ENCODE measurements around the gene CYB5R3. TPM values are rescaled to one million over a fixed set of nuclear protein-coding genes. Genes with fewer than 3 reads are reported as not detected.
"Not testable (repeated sequence)": the region's sequence is repeated elsewhere in the genome, so short reads cannot be mapped to it uniquely, and the experiment has no call there.

The CYB5R3 gene
- total RNA-seq, 1 donor, result 84.3 TPM

DNA sequence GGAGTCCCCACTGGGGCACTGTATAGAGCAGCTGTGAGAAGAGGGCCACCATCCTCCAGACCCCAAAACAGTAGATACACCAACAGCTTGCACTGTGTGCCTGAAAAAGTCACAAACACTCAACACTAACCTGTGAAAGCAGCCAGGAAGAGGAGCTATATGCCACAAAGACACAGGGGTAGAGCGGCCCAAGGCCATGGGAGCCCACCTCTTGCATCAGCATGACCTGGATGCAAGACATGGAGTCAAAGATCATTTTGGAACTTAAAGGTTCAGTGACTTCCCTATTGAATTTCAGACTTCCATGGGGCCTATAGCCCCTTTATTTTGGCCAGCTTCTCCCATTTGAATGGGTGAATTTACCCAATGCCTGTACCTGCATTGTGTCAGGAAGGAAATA, 29.7 kb upstream of the CYB5R3 start:
- Histone ChIP-seq H3K27ac (ENCODE audit: low read depth, low read length) (no peak overlapping the region), H3K9me3 (ENCODE audit: low read depth, low read length) (peaks cover 3% of the 10 kb centered on the region), H4K20me1 (ENCODE audit: insufficient read depth, low read length) (no peaks in the 10 kb centered on the region), H3K79me2 (ENCODE audit: insufficient read depth, low read length) (no peaks in the 10 kb centered on the region), H2AFZ (ENCODE audit: low read length) (no peak overlapping the region), H3K36me3 (ENCODE audit: insufficient read depth, low read length) (no peaks in the 10 kb centered on the region), H3K4me1 (ENCODE audit: insufficient read depth, low read length) (peaks cover 35% of the 10 kb centered on the region), H3K4me3 (ENCODE audit: insufficient read depth, low read length) (no peak overlapping the region), H3K27me3 (ENCODE audit: insufficient read depth, low read length) (no peaks in the 10 kb centered on the region), H3K4me2 (ENCODE audit: insufficient read depth, low read length) (no peak overlapping the region)
- TF ChIP-seq, protein P1, sequence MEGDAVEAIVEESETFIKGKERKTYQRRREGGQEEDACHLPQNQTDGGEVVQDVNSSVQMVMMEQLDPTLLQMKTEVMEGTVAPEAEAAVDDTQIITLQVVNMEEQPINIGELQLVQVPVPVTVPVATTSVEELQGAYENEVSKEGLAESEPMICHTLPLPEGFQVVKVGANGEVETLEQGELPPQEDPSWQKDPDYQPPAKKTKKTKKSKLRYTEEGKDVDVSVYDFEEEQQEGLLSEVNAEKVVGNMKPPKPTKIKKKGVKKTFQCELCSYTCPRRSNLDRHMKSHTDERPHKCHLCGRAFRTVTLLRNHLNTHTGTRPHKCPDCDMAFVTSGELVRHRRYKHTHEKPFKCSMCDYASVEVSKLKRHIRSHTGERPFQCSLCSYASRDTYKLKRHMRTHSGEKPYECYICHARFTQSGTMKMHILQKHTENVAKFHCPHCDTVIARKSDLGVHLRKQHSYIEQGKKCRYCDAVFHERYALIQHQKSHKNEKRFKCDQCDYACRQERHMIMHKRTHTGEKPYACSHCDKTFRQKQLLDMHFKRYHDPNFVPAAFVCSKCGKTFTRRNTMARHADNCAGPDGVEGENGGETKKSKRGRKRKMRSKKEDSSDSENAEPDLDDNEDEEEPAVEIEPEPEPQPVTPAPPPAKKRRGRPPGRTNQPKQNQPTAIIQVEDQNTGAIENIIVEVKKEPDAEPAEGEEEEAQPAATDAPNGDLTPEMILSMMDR (IDR thresholded peaks at IDR 0.05; ENCODE audit: extremely low read depth, low read depth, low read length), result no peak
- no peak for DNase-seq (ENCODE audit: insufficient read length, low spot score, missing footprints)

DNA sequence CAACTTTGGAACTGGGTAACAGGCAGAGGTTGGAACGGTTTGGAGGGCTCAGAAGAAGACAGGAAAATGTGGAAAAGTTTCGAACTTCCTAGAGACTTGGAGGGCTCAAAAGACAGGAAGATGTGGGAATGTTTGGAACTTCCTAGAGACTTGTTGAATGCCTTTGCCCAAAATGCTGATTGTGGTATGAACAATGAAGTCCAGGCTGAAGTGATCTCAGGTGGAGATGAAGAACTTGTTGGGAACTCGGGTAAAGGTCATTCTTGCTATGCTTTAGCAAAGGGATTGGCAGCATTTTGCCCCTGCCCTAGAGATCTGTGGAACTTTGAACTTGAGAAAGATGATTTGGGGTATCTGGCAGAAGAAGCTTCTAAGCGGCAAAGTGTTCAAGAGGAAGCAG, 28.7 kb upstream of the CYB5R3 start:
- not testable (repeated sequence) for DNase-seq (ENCODE audit: insufficient read length, low spot score, missing footprints); H3K36me3 ChIP-seq (ENCODE audit: insufficient read depth, low read length); H2AFZ ChIP-seq (ENCODE audit: low read length); H3K27me3 ChIP-seq (ENCODE audit: insufficient read depth, low read length); H3K9me3 ChIP-seq (ENCODE audit: low read depth, low read length); H4K20me1 ChIP-seq (ENCODE audit: insufficient read depth, low read length); H3K4me2 ChIP-seq (ENCODE audit: insufficient read depth, low read length); H3K27ac ChIP-seq (ENCODE audit: low read depth, low read length); H3K4me3 ChIP-seq (ENCODE audit: insufficient read depth, low read length); H3K79me2 ChIP-seq (ENCODE audit: insufficient read depth, low read length)
- H3K4me1 ChIP-seq (ENCODE audit: insufficient read depth, low read length), result peaks cover 28% of the 10 kb centered on the region

DNA sequence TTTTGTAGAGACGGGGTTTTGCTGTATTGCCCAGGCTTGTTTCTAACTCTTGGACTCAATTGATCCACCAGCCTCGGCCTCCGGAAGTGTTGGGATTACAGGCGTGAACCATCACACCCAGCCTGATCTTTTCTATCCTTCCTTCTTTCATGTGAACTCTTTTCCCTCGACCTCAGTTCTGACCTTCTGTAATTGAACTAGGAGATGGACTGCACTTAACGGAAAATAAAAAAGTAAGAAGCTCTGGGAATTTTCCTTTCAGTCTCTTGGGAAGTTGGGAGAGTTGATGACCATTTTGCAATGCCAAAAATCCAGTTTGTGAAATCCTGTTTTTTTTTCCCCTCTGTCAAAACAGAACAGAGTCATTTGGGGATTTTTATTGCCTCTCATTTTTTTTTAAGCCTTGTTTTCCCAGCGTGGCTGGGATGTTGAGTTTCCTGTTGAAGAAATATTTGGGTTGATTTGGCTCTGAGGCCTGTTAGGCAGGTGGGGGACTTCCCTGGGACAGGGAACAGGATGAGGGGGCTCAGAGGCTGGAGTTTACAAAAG, 26.9 kb upstream of the CYB5R3 start:
- no peaks in the 10 kb centered on the region for H3K79me2 ChIP-seq (ENCODE audit: insufficient read depth, low read length)
- H2AFZ ChIP-seq (ENCODE audit: low read length), result no peak overlapping the region
- H4K20me1 ChIP-seq (ENCODE audit: insufficient read depth, low read length), result no peaks in the 10 kb centered on the region
- H3K9me3 ChIP-seq (ENCODE audit: low read depth, low read length), result peaks cover 3% of the 10 kb centered on the region
- H3K4me1 ChIP-seq (ENCODE audit: insufficient read depth, low read length), result peaks cover 27% of the 10 kb centered on the region
- peak overlapping the region; percentile 29 for H3K4me2 ChIP-seq (ENCODE audit: insufficient read depth, low read length)
- no peak overlapping the region for H3K4me3 ChIP-seq (ENCODE audit: insufficient read depth, low read length)
- peak overlapping the region; percentile 68 for H3K27ac ChIP-seq (ENCODE audit: low read depth, low read length)
- peak; percentile 90 for DNase-seq (ENCODE audit: insufficient read length, low spot score, missing footprints)
- TF ChIP-seq, protein P1 (IDR thresholded peaks at IDR 0.05; ENCODE audit: extremely low read depth, low read depth, low read length), result no peak
- H3K27me3 ChIP-seq (ENCODE audit: insufficient read depth, low read length), result no peaks in the 10 kb centered on the region
- no peaks in the 10 kb centered on the region for H3K36me3 ChIP-seq (ENCODE audit: insufficient read depth, low read length)

DNA sequence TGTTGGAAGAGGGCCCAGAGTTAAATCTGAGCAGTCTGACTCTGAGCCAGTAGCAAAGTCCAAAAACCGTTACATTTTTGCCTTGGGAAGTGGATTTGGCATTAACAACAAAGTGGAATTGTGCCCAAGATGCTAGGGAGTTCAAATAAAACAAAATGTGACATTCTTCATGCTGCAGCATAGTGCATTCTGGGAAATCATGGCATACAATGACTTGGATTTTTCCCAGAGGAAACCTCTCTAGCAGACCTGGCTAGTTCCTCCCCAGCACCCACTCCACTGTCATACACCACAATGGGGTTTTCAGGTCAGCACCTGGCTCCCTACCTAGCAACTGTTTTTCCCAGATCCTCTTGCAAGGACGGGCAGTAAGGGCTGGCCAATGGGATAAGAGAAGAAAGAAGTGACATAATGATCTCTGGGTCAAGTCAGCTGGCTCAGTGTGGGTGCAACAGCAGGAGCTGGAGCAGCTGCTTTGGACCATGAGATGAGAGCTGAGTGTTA, 24.8 kb upstream of the CYB5R3 start:
- DNase-seq (ENCODE audit: insufficient read length, low spot score, missing footprints), result peak; percentile 36
- TF ChIP-seq, protein P1 (IDR thresholded peaks at IDR 0.05; ENCODE audit: extremely low read depth, low read depth, low read length), result no peak
- Histone ChIP-seq H3K36me3 (ENCODE audit: insufficient read depth, low read length) (no peaks in the 10 kb centered on the region), H3K4me1 (ENCODE audit: insufficient read depth, low read length) (peaks cover 16% of the 10 kb centered on the region), H3K79me2 (ENCODE audit: insufficient read depth, low read length) (no peaks in the 10 kb centered on the region), H3K4me2 (ENCODE audit: insufficient read depth, low read length) (no peak overlapping the region), H4K20me1 (ENCODE audit: insufficient read depth, low read length) (no peaks in the 10 kb centered on the region), H2AFZ (ENCODE audit: low read length) (no peak overlapping the region), H3K27me3 (ENCODE audit: insufficient read depth, low read length) (no peaks in the 10 kb centered on the region), H3K4me3 (ENCODE audit: insufficient read depth, low read length) (no peak overlapping the region), H3K27ac (ENCODE audit: low read depth, low read length) (no peak overlapping the region), H3K9me3 (ENCODE audit: low read depth, low read length) (peaks cover 2% of the 10 kb centered on the region)

DNA sequence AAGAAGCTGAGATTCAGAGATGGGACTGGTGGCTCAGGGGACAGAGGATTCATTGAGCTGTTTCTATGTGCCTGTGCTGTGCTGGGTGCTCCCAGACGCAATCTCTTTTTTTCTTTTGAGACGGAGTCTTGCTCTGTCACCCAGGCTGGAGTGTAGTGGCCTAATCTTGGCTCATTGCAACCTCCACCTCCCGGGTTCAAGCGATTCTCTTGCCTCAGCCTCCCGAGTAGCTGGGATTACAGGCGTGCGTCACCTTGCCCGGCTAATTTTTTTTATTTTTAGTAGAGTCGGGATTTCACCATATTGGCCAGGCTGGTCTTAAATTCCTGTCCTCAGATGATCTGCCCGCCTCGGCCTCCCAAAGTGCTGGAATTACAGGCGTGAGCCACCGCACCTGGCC, 23.9 kb upstream of the CYB5R3 start:
- not testable (repeated sequence) for H3K27ac ChIP-seq (ENCODE audit: low read depth, low read length); H3K9me3 ChIP-seq (ENCODE audit: low read depth, low read length); H2AFZ ChIP-seq (ENCODE audit: low read length); H3K4me2 ChIP-seq (ENCODE audit: insufficient read depth, low read length); DNase-seq (ENCODE audit: insufficient read length, low spot score, missing footprints); H3K36me3 ChIP-seq (ENCODE audit: insufficient read depth, low read length); H3K79me2 ChIP-seq (ENCODE audit: insufficient read depth, low read length); H4K20me1 ChIP-seq (ENCODE audit: insufficient read depth, low read length); H3K27me3 ChIP-seq (ENCODE audit: insufficient read depth, low read length); H3K4me3 ChIP-seq (ENCODE audit: insufficient read depth, low read length)
- H3K4me1 ChIP-seq (ENCODE audit: insufficient read depth, low read length), result peaks cover 16% of the 10 kb centered on the region
